K562 (cell line): ENCODE data around the gene MAGI1. TPM values are rescaled to one million over a fixed set of nuclear protein-coding genes. Genes with fewer than 3 reads are reported as not detected.

Experiments used
- ATAC-seq: fragments of 200-7000 bp; cut with Tn5 transposase; 3 replicates; pipeline ENCODE4 v1.9.1; 2020; ENCODE audit warnings: moderate library complexity
- BruUV-seq: library from RNA; stranded (reverse); fragments of 400-500 nt; replicated peaks from 2 replicates; lab custom pipeline; 2021; lab: Mats Ljungman, UMichigan
- CTCF ChIA-PET: fragments of 300-600 bp; formaldehyde crosslinking; extraction: SDS; loops from one replicate; lab custom pipeline; 2021; ENCODE audit warnings: low intra/inter-chr PET ratio; lab: Yijun Ruan, JAX
- POLR2A ChIA-PET: fragments of 300-600, 350-650 bp; sonication (Branson Sonifier 250); formaldehyde crosslinking; extraction: SDS; loops from one replicate; lab custom pipeline; 2021; ENCODE audit warnings: antibody characterized with exemption, inconsistent platforms; lab: Yijun Ruan, JAX
- DNase-seq, 4 experiments: peaks; one replicate each; pipeline versions ENCODE4 v3.0.0 to v3.0.0-alpha.2; 2011 to 2018; ENCODE audit warnings: low spot score in 3 of 4, mixed read lengths in 3 of 4; ENCODE audit errors: extremely low read depth in 1 of 4
- FAIRE-seq: peaks from 2 replicates; lab custom pipeline; 2011; peaks lifted over from hg19 to GRCh38; lab: Jason Lieb, UNC
- H2AFZ ChIP-seq: 2 replicates; pipeline ENCODE4 v1.6.0; 2011; ENCODE audit warnings: low read depth, low read length, control low read depth, inconsistent platforms
- H3K27ac ChIP-seq: fragments of 200-600 bp; 3 replicates; pipeline ENCODE4 v1.8.0; 2011; ENCODE audit warnings: low read depth, mild to moderate bottlenecking, control low read depth, inconsistent platforms, low read length, moderate library complexity, mixed read lengths; ENCODE audit errors: extremely low read depth
- H3K27me3 ChIP-seq, 2 experiments: fragments of 300-600 bp in 1 of 2; 2 replicates in 1 of 2; 3 replicates in 1 of 2; pipeline versions ENCODE4 v1.6.0 to v1.8.0; 2011; ENCODE audit warnings: inconsistent platforms in 2 of 2, low read length in 2 of 2, mild to moderate bottlenecking in 1 of 2, mixed read lengths in 1 of 2, moderate library complexity in 1 of 2; ENCODE audit not compliant: control insufficient read depth in 2 of 2, insufficient read depth in 2 of 2
- H3K36me3 ChIP-seq: fragments of 300-600 bp; 3 replicates; pipeline ENCODE4 v1.8.0; 2011; ENCODE audit warnings: mild to moderate bottlenecking, low read length, inconsistent platforms; ENCODE audit not compliant: control insufficient read depth, insufficient read depth
- H3K4me1 ChIP-seq, 2 experiments: fragments of 200-600 bp in 1 of 2; replicated peaks in 1 of 2; 2 replicates in 1 of 2; 3 replicates in 1 of 2; pipeline versions ENCODE4 v1.5.1 to v1.8.0; 2011; ENCODE audit warnings: inconsistent platforms in 2 of 2, low read length in 2 of 2, mild to moderate bottlenecking in 1 of 2, mixed read lengths in 1 of 2, moderate library complexity in 1 of 2; ENCODE audit not compliant: control insufficient read depth in 2 of 2, insufficient read depth in 2 of 2
- H3K4me2 ChIP-seq: 2 replicates; pipeline ENCODE4 v1.6.1; 2011; ENCODE audit warnings: low read length, control low read depth, inconsistent platforms, mixed read lengths; ENCODE audit not compliant: insufficient read depth
- H3K4me3 ChIP-seq: fragments of 200-600 bp; sonication (generic), shearing (Covaris generic); 2 replicates; pipeline ENCODE4 v1.5.1; 2016; ENCODE audit warnings: control low read depth, inconsistent platforms
- H3K79me2 ChIP-seq: fragments of 200-600 bp; 3 replicates; pipeline ENCODE4 v1.8.0; 2011; ENCODE audit warnings: low read length, inconsistent platforms; ENCODE audit not compliant: control insufficient read depth, insufficient read depth
- H3K9ac ChIP-seq, 2 experiments: 2 replicates each; pipeline versions ENCODE4 v1.6.0 to v1.6.1; 2011; ENCODE audit warnings: low read depth in 2 of 2, low read length in 2 of 2, control low read depth in 1 of 2, inconsistent platforms in 1 of 2, mild to moderate bottlenecking in 1 of 2, mixed read lengths in 1 of 2; ENCODE audit not compliant: insufficient read depth in 1 of 2
- H3K9me1 ChIP-seq: one replicate; pipeline ENCODE4 v1.6.0; 2011; ENCODE audit warnings: inconsistent platforms, mild to moderate bottlenecking, low read length, moderate library complexity; ENCODE audit not compliant: control insufficient read depth, insufficient read depth
- H3K9me3 ChIP-seq: replicated peaks from 2 replicates; pipeline ENCODE4 v1.5.1; 2011; ENCODE audit warnings: low read depth, low read length, inconsistent platforms; ENCODE audit not compliant: control insufficient read depth, insufficient read depth
- H4K20me1 ChIP-seq: replicated peaks from 2 replicates; pipeline ENCODE4 v1.6.1; 2011; ENCODE audit warnings: low read length, inconsistent platforms, mixed read lengths; ENCODE audit not compliant: control insufficient read depth, insufficient read depth
- CHD2 ChIP-seq: IDR thresholded peaks from 2 replicates; pipeline ENCODE4 v1.6.1; 2011; ENCODE audit warnings: low read depth, low read length
- CTCF ChIP-seq, 3 experiments: IDR thresholded peaks in 2 of 3; conservative IDR thresholded peaks in 1 of 3; 2 replicates each; pipeline ENCODE4 v1.5.1; 2011 to 2012; ENCODE audit warnings: low read length in 3 of 3, mild to moderate bottlenecking in 3 of 3, control low read depth in 2 of 3, improper control_type of control experiment in 1 of 3, inconsistent platforms in 1 of 3, low read depth in 1 of 3, mixed read lengths in 1 of 3, moderate library complexity in 1 of 3; ENCODE audit not compliant: insufficient read depth in 2 of 3
- ETV6 ChIP-seq, 3 experiments: fragments of 150-350 bp in 1 of 3; sonication (generic) in 1 of 3; formaldehyde crosslinking in 1 of 3; IDR thresholded peaks; 2 replicates each; pipeline versions ENCODE4 v1.6.1 to v1.8.0; 2014 to 2022; ENCODE audit warnings: borderline replicate concordance in 2 of 3, low read depth in 2 of 3, antibody characterized with exemption in 1 of 3, low read length in 1 of 3, mild to moderate bottlenecking in 1 of 3, missing genetic modification reagents in 1 of 3
- IRF9 ChIP-seq: fragments of 450-650 bp; IDR thresholded peaks from 2 replicates; pipeline ENCODE4 v1.6.1; 2016; ENCODE audit warnings: missing biosample characterization, missing genetic modification characterization
- JUN ChIP-seq, 2 experiments: sonication (generic) in 1 of 2; formaldehyde crosslinking in 1 of 2; IDR thresholded peaks; 2 replicates each; pipeline versions ENCODE4 v1.6.1 to v1.8.0; 2012 to 2022; ENCODE audit warnings: borderline replicate concordance in 2 of 2, mild to moderate bottlenecking in 2 of 2, improper control_type of control experiment in 1 of 2, low read depth in 1 of 2, low read length in 1 of 2, missing genetic modification reagents in 1 of 2
- MEIS2 ChIP-seq: fragments of 450-650 bp; IDR thresholded peaks from 2 replicates; pipeline ENCODE4 v1.6.1; 2014; ENCODE audit warnings: mild to moderate bottlenecking; ENCODE audit not compliant: partially characterized antibody
- NFIX ChIP-seq: fragments of 250-450 bp; sonication (Bioruptor Pico); IDR thresholded peaks from 2 replicates; pipeline ENCODE4 v1.4.0; 2020; ENCODE audit warnings: low read depth, mild to moderate bottlenecking, moderate library complexity
- PRDM10 ChIP-seq: fragments of 450-650 bp; IDR thresholded peaks from 2 replicates; pipeline ENCODE4 v1.6.1; 2018; ENCODE audit not compliant: partially characterized antibody
- RAD21 ChIP-seq, 2 experiments: fragments of 250-450 bp in 1 of 2; fragments of 450-650 bp in 1 of 2; sonication (Bioruptor Pico) in 1 of 2; formaldehyde crosslinking in 1 of 2; IDR thresholded peaks in 1 of 2; conservative IDR thresholded peaks in 1 of 2; 2 replicates each; pipeline versions ENCODE4 v1.4.0 to v1.8.0; 2020 to 2022; ENCODE audit warnings: mild to moderate bottlenecking in 2 of 2, moderate library complexity in 1 of 2
- SMAD3 ChIP-seq: fragments of 450-650 bp; formaldehyde crosslinking; conservative IDR thresholded peaks from 2 replicates; pipeline ENCODE4 v1.4.0; 2020; ENCODE audit warnings: mild to moderate bottlenecking
- WGBS: fragments of 100-300 bp; shearing (Covaris generic); methylation state at CpG from one replicate; pipeline ENCODE4 v1.1.6; 2016; ENCODE audit warnings: low coverage, mixed read lengths; ENCODE audit not compliant: insufficient coverage; ENCODE audit errors: missing lambda C conversion rate; 5-methylcytosine and 5-hydroxymethylcytosine counted together
- in situ Hi-C: fragments of 300-500 bp; cut with MboI; formaldehyde crosslinking; loops from 4 replicates; pipeline ENCODE4 v1.15.0; 2018; ENCODE audit warnings: inconsistent platforms, mixed read lengths
- intact Hi-C: fragments of 100-400 bp; cut with micrococcal nuclease; formaldehyde crosslinking; loops from 2 replicates; pipeline ENCODE4 v1.14.2; 2022
- polyA plus RNA-seq, 8 experiments: library from polyadenylated mRNA; depleted of rRNA in 4 of 8; stranded (reverse) in 5 of 8; unstranded in 3 of 8; fragments of >200 nt; fragmentation: Nextera tagmentation in 2 of 8; fragmentation: Illumina TruSeq in 1 of 8; extraction: Ambion mirVana in 2 of 8; extraction: Trizol in 1 of 8; gene quantifications; 2 replicates each; pipeline versions ENCODE4 v1.2.1 to v1.2.3, GENCODE V29; 2011 to 2014; ENCODE audit warnings: inconsistent platforms in 1 of 8, missing spikeins in 1 of 8
- total RNA-seq, 7 experiments: library from RNA; depleted of rRNA in 6 of 7; stranded (reverse); fragments of >200 nt in 6 of 7; fragmentation: Illumina TruSeq in 2 of 7; extraction: Trizol in 2 of 7; gene quantifications; 2 replicates each; pipeline versions ENCODE4 v1.2.1 to v1.2.3, GENCODE V29; 2011 to 2021; ENCODE audit warnings: low replicate concordance in 1 of 7

The MAGI1 gene
- total and polyA plus RNA-seq, 9 of the 15 experiments (the other 6 are each of a cell fraction or from before 2014, with no cell fraction given), result 7.8 to 59.4 (median 43.2) TPM

- no TSS peak for BruUV-seq
- no peaks in the 10 kb centered on the region for H3K9me3 ChIP-seq
- no peaks in the 10 kb centered on the region for H3K36me3 ChIP-seq
- H3K79me2 ChIP-seq, result no peaks in the 10 kb centered on the region
- FAIRE-seq, result no peak
- no peak overlapping the region for H3K27ac ChIP-seq
- peak; percentile 83 for ATAC-seq
- no peak overlapping the region for H3K9ac ChIP-seq
- peaks cover 0 to 16% of the 10 kb centered on the region in 2 experiments; a peak in 2 of 5 replicates for H3K4me1 ChIP-seq
- H3K4me3 ChIP-seq, result no peak overlapping the region
- TF ChIP-seq IRF9, result no peak
- TF ChIP-seq CTCF (IDR thresholded peaks at IDR 0.05 in 2 of 3, conservative IDR thresholded peaks at IDR 0.05 in 1 of 3; ENCODE audit: insufficient read depth in 2 of 3, low read depth in 1 of 3, low read length in 3 of 3), result peak in 1 of 3 experiments; percentile 28; a peak in 2 of 6 replicates
- peak in 1 of 2 experiments; percentile 42; a peak in 2 of 4 replicates for TF ChIP-seq RAD21 (CRISPR knock-in tag; conservative IDR thresholded peaks at IDR 0.05 in 1 of 2, IDR thresholded peaks at IDR 0.05 in 1 of 2)
- TF ChIP-seq PRDM10, result peak; percentile 33
- no peak for TF ChIP-seq ETV6 (IDR thresholded peaks at IDR 0.05; ENCODE audit: borderline replicate concordance in 1 of 2, low read depth in 2 of 2, low read length in 1 of 2)
- no peak for TF ChIP-seq ETV6 (CRISPR knock-in tag; IDR thresholded peaks at IDR 0.05; ENCODE audit: borderline replicate concordance)
- no peak for TF ChIP-seq SMAD3 (CRISPR knock-in tag)
- TF ChIP-seq MEIS2, result peak; percentile 39
- no peak for TF ChIP-seq NFIX
- TF ChIP-seq JUN (IDR thresholded peaks at IDR 0.05; ENCODE audit: borderline replicate concordance, low read depth, low read length), result no peak
- TF ChIP-seq JUN (CRISPR knock-in tag; IDR thresholded peaks at IDR 0.05; ENCODE audit: borderline replicate concordance), result no peak
- no peak for TF ChIP-seq CHD2
- 36% methylated on average over 7 of the region's 7 CpGs for WGBS
- H3K4me2 ChIP-seq, result no peak overlapping the region
- DNase-seq, result peak in 2 of 4 experiments; percentile 23 to 40
- H3K27me3 ChIP-seq, result no peaks in the 10 kb centered on the region
- CTCF ChIA-PET, result no interaction called here
- H2AFZ ChIP-seq, result peak overlapping the region; percentile 29
- POLR2A ChIA-PET, result interaction anchor here (0.6 to 1.5 kb wide), 2 partner anchors 11 to 38 kb away, joined by 3 to 4 read pairs; no protein-coding TSS in a partner anchor
- in situ Hi-C loops (no loop called here), intact Hi-C loops (no loop called here)
- no peaks in the 10 kb centered on the region for H4K20me1 ChIP-seq
- H3K9me1 ChIP-seq, result no peaks in the 10 kb centered on the region
Measured at GRCh38 chr3:65633018-65633638, 405.6 kb downstream of the MAGI1 start.
